HepG2 (cell line): ENCODE measurements around the gene IQGAP3. TPM values are rescaled to one million over a fixed set of nuclear protein-coding genes. Genes with fewer than 3 reads are reported as not detected.
A peak's percentile ranks its signal among the peaks of the same experiment; 100 is the strongest.

Source experiments
- CEBPG ChIP-seq: IDR thresholded peaks from 2 replicates; pipeline ENCODE4 v1.6.1; 2016
- FOXM1 ChIP-seq: sonication (generic); formaldehyde crosslinking; IDR thresholded peaks from 2 replicates; pipeline ENCODE4 v1.5.0; 2020; ENCODE audit warnings: missing genetic modification reagents
- HNF4G ChIP-seq, 2 experiments: sonication (generic) in 1 of 2; formaldehyde crosslinking in 1 of 2; IDR thresholded peaks; 2 replicates each; pipeline versions ENCODE4 v1.4.0 to v1.6.1; 2011 to 2020; ENCODE audit warnings: borderline replicate concordance in 2 of 2, low read depth in 2 of 2, mild to moderate bottlenecking in 2 of 2, low read length in 1 of 2, missing genetic modification reagents in 1 of 2, moderate library complexity in 1 of 2
- HNRNPK ChIP-seq: fragments of 200-400 bp; formaldehyde crosslinking; IDR thresholded peaks from 2 replicates; pipeline ENCODE4 v1.6.1; 2018; ENCODE audit warnings: low read length, low read depth, moderate library complexity, mild to moderate bottlenecking; ENCODE audit not compliant: poor library complexity, severe bottlenecking
- KIAA2018 ChIP-seq: sonication (generic); formaldehyde crosslinking; IDR thresholded peaks from 2 replicates; pipeline ENCODE4 v1.5.0; 2020; ENCODE audit warnings: mild to moderate bottlenecking, missing genetic modification reagents, borderline replicate concordance
- PATZ1 ChIP-seq: sonication (generic); formaldehyde crosslinking; IDR thresholded peaks from 2 replicates; pipeline ENCODE4 v1.4.0; 2020; ENCODE audit warnings: missing genetic modification reagents
- PHB2 ChIP-seq: fragments of 450-650 bp; IDR thresholded peaks from 2 replicates; pipeline ENCODE4 v1.6.1; 2018; ENCODE audit not compliant: partially characterized antibody
- RBM39 ChIP-seq: fragments of 200-400 bp; formaldehyde crosslinking; IDR thresholded peaks from one replicate; pipeline ENCODE4 v1.6.1; 2018; ENCODE audit warnings: antibody characterized with exemption, mild to moderate bottlenecking, low read depth, low read length; ENCODE audit not compliant: poor library complexity, severe bottlenecking
- RFXANK ChIP-seq: IDR thresholded peaks from 2 replicates; pipeline ENCODE4 v1.6.1; 2016
- SALL1 ChIP-seq: sonication (generic); formaldehyde crosslinking; IDR thresholded peaks from 2 replicates; pipeline ENCODE4 v1.8.0; 2022; ENCODE audit warnings: mild to moderate bottlenecking, missing genetic modification reagents
- SMAD3 ChIP-seq: sonication (generic); formaldehyde crosslinking; IDR thresholded peaks from 2 replicates; pipeline ENCODE4 v1.4.0; 2020; ENCODE audit warnings: missing genetic modification reagents
- SMARCE1 ChIP-seq: fragments of 450-650 bp; IDR thresholded peaks from 2 replicates; pipeline ENCODE4 v1.6.1; 2017; ENCODE audit warnings: borderline replicate concordance
- SP5 ChIP-seq: IDR thresholded peaks from 2 replicates; pipeline ENCODE4 v1.6.1; 2016; ENCODE audit warnings: low read depth, borderline replicate concordance
- TEAD3 ChIP-seq: optimal IDR thresholded peaks from 2 replicates; pipeline ENCODE3; 2016; ENCODE audit warnings: borderline replicate concordance
- ZNF839 ChIP-seq: sonication (generic); formaldehyde crosslinking; IDR thresholded peaks from 2 replicates; pipeline ENCODE4 v1.4.0; 2020; ENCODE audit warnings: missing genetic modification reagents, mild to moderate bottlenecking, borderline replicate concordance
- polyA plus RNA-seq, 8 experiments: library from polyadenylated mRNA; depleted of rRNA in 3 of 8; stranded (reverse) in 7 of 8; unstranded in 1 of 8; fragments of >200 nt; fragmentation: Illumina TruSeq in 4 of 8; extraction: Trizol in 4 of 8; gene quantifications; 2 replicates each; pipeline versions ENCODE4 v1.2.1 to v1.2.3, GENCODE V29; 2011 to 2016; ENCODE audit warnings: low read depth in 4 of 8, missing spikeins in 1 of 8, mixed read lengths in 1 of 8; ENCODE audit not compliant: insufficient read depth in 1 of 8
- total RNA-seq, 5 experiments: library from RNA; depleted of rRNA; stranded (reverse); fragments of >200 nt; fragmentation: Illumina TruSeq; extraction: Trizol; gene quantifications; 2 replicates each; pipeline ENCODE4 v1.2.3, GENCODE V29; 2016; ENCODE audit warnings: low read depth in 1 of 5
- TF ChIP-seq, protein P1 (sequence below): sonication (generic); formaldehyde crosslinking; IDR thresholded peaks from 2 replicates; pipeline ENCODE4 v1.9.0; 2021; ENCODE audit warnings: missing genetic modification reagents, borderline replicate concordance

IQGAP3 gene
- total and polyA plus RNA-seq, 2 of the 13 experiments (the other 11 are each of a cell fraction or from before 2014, with no cell fraction given) = 13.5 to 14.1 TPM

DNA sequence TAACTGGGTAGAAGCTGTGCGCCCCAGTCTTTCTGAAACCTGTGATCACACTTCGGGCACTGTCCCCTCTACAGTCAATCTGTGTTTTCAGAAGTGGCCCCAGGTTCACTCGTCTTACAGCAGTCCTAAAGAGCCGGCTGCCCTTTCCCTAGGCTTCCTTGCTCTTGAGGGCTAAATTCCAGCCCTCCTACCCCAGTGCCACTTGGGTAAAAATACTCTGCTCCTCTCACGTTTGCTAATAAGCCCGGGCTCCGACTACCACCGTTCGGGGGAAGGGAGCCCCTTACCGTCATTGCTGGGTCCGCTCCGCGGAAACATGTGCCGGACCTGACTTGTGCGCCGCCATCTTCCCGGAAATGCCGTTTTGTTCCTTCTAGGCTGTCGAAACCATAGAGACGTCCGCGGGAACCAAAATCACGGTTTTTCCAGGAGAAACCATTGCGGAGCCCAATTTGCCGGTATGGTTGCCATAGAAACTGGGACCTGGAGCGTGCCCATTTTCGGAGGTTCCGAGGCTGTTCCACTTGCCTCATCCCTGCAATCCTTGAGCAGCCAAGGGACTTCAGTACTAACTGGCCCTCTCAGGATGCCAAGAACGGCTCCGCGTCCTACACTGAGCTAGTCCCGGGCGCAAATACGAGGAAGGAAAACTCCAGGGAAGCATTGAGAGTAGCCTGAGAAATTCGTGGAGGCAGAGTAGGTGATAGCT lies 28.9 kb upstream of the IQGAP3 start, which contains the start of gene GPATCH4 (continued):
- no peak for TF ChIP-seq HNF4G (IDR thresholded peaks at IDR 0.05; ENCODE audit: borderline replicate concordance, low read depth, low read length)
- TF ChIP-seq HNF4G (CRISPR knock-in tag; IDR thresholded peaks at IDR 0.05; ENCODE audit: borderline replicate concordance, low read depth) = no peak
- TF ChIP-seq SMARCE1 = no peak
- no peak for TF ChIP-seq PHB2
- TF ChIP-seq KIAA2018 (CRISPR knock-in tag) = no peak
- no peak; the same call in 1 of the 2 replicates for TF ChIP-seq ZNF839 (CRISPR knock-in tag)
- TF ChIP-seq SALL1 (CRISPR knock-in tag) = peak; percentile 63
- TF ChIP-seq, protein P1, sequence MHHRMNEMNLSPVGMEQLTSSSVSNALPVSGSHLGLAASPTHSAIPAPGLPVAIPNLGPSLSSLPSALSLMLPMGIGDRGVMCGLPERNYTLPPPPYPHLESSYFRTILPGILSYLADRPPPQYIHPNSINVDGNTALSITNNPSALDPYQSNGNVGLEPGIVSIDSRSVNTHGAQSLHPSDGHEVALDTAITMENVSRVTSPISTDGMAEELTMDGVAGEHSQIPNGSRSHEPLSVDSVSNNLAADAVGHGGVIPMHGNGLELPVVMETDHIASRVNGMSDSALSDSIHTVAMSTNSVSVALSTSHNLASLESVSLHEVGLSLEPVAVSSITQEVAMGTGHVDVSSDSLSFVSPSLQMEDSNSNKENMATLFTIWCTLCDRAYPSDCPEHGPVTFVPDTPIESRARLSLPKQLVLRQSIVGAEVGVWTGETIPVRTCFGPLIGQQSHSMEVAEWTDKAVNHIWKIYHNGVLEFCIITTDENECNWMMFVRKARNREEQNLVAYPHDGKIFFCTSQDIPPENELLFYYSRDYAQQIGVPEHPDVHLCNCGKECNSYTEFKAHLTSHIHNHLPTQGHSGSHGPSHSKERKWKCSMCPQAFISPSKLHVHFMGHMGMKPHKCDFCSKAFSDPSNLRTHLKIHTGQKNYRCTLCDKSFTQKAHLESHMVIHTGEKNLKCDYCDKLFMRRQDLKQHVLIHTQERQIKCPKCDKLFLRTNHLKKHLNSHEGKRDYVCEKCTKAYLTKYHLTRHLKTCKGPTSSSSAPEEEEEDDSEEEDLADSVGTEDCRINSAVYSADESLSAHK = 0 out of 2 replicates have a peak, but pooled peaks have one; percentile 29
- peak; percentile 53; the same call in 1 of the 2 replicates for TF ChIP-seq PATZ1 (CRISPR knock-in tag)
- TF ChIP-seq RFXANK (CRISPR knock-in tag) = no peak; the same call in 1 of the 2 replicates
- TF ChIP-seq RBM39 = no peak
- TF ChIP-seq FOXM1 = no peak
- peak; percentile 95 for TF ChIP-seq TEAD3
- TF ChIP-seq CEBPG = no peak
- TF ChIP-seq HNRNPK = no peak
- no peak for TF ChIP-seq SP5 (CRISPR knock-in tag)
- TF ChIP-seq SMAD3 (CRISPR knock-in tag) = peak; percentile 70; the same call in 1 of the 2 replicates
